HG03139 (cell line): ENCODE results near the gene VN1R5.
"Not testable (repeated sequence)": the region's sequence is repeated elsewhere in the genome, so short reads cannot be mapped to it uniquely, and the experiment has no call there.

Experiments used
- ATAC-seq: cut with Tn5 transposase; IDR thresholded peaks from one replicate; pipeline ENCODE4 v1.9.1; 2021; ENCODE audit not compliant: unreplicated experiment

Gene VN1R5

DNA sequence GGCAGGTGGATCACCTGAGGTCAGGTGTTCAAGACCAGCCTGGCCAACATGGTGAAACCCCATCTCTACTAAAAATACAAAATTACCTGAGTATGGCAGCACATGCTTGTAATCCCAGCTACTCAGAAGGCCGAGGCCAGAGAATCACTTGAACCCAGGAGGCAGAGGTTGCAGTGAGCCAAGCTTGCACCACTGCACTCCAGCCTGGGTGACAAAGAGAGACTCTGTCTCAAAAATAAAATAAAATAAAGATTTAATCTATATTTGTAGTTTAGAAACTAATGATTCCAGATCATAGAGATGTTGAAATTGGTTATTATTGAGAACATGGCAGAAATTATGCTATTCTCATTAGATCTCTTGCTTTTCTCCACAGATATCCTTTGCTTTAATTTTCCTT, at the start of gene VN1R5:
Gene VN1R5 (plus strand): TSS at position 301 of the 400 bp plus-strand sequence.
- not testable (repeated sequence) for ATAC-seq

DNA sequence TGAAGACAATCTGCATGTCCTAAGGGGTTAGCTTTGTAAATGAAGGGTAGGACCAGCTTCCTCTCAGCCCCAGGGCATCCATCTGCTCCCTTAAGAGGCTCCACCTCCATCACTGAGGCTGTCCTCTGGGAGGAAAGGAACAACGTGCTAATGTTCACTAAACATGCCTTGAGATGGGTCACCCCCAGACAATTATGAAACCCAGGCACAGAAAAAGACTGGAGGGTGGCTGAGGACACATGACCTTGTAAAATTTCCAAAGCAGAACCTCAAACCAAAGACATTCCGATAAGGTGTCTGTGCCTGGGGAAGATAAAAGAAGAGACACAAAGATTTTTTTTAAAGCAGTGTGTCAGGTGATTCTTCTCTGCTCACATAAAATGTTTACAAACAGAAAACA, 46.5 kb upstream of the VN1R5 start:
- no peak for ATAC-seq

DNA sequence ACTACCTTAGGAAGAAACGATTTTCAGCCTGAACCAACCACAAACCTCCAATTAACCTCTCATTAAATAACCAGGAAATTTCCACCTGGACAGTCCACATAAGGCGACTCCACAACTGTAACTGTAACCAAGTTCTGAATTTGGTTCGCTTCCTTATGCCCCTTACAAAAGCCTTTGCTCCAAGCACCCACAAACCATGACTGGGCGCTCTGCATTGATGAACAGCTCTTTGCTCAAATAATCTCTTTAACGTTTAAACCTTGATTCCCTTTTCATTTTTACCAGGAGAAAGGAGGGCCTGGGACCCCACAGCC, 45.9 kb upstream of the VN1R5 start:
- ATAC-seq, result peak; percentile 1

DNA sequence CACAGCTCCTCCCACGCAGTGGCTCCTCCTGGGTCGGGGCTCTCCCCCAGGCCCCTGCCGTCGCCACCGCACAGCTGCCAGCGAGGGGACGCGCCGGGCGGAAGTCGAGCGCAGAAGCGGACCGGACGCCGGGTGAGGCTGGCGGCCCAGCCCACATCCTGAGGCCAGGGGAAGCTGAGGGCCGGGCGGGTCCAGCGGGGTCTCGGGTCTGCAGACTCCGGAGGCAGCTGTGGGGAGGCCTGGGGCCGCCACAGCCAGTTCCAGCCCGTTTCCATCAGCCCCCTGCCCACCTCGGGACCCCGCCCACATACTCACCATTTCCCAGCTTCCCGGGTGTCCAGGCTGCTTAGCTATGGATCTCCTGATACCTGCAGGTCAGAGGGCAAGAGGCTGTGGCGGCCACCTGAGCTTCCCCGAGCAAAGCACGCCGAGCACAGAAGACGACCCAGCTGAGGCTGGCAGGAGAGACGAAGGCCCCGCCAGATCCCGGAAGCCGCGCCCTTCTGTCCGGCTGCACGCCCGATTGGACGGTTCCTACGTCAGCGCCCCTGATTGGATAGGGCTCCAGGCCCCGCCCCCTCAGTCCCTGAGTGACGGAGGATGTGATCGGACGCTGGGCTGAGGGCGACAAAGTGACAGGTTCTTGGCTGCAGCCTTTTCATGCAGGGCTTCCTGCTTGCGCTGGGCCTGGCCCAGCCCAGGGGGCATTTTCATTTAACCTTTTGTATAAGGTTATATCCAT, 45.3 kb upstream of the VN1R5 start:
- ATAC-seq, result peak; percentile 89

DNA sequence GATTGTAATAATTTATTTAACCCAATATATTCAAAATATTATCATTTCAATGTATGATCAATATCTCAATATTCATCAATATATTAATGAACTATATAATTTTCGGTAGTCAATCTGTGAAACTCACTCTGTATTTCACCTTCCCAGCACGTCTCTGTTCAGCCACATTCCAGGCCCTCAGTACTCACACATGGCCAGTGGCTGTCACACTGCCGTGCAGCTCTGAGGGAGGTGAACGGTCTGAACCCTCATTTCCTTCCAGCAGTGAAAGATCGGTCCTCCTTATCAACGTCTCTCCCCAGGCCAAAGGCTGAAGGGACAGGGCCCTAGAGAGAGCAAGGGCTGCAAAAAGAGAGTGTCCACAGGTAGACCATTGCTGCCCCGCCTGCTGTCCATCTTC, 44.5 kb upstream of the VN1R5 start:
- no peak for ATAC-seq

DNA sequence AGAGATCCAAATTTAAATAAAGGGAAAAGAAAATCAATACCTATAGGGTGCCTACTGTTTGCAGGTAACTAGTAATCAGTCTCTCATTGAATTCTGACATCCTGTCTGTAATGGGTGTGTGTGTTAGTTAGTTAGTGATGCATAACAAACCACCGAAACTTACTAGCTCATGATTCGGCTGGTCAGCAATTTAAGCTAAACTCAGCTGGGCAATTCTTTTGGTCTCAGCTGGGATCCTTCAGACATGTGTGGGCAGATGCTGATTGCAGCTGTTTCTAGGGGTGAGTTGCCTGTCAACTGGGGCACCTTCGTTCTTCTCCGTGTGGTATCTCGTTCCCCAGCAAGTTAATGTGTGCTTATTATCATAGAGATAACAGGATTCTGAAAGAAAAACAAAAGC, 43.9 kb upstream of the VN1R5 start:
- ATAC-seq, result peak; percentile 52

DNA sequence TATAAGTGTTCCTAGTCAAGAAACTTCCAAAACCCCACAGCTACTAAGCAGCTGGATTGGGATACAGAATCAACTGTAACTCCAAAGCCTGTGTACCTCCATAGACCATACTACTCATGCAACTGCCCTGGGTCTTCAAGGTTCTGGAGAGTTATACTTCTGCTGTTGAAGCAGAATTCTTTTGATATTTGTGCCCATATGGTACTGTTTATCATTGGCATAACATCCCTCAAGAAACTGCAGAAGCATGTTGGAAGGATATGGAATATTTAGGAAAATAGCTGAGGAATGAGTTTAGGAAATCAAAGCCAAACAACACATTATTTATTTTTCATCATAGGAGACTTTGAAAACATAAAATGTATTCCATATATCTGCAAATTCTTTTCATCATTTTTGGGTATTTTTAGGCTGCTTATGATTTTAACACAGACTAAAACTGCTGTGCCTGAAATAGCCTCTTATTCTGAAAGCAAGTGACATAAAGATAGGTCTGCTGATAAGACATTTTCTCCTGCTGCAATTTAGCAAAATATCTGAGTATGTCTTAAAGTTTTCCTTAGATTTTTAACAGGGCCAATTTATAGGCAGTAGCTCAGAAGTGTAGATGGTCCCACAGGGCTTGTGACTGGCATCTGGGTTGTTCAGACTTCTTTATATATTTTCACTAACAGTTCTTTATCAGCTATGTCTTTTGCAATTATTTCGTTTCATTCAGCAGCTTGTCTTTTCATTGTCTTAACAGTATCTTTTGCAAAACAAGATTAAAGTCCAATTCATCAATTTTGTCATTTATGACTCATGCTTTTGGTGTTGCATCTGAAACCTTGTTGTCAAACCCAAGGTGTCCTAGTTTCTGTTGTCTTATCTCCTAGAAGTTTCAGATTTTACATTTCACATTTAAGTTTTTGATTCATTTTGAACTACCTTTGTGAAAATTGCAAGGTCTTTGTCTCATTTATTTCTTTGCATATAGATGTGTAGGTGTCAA, 43.0 kb upstream of the VN1R5 start:
- no peak for ATAC-seq

DNA sequence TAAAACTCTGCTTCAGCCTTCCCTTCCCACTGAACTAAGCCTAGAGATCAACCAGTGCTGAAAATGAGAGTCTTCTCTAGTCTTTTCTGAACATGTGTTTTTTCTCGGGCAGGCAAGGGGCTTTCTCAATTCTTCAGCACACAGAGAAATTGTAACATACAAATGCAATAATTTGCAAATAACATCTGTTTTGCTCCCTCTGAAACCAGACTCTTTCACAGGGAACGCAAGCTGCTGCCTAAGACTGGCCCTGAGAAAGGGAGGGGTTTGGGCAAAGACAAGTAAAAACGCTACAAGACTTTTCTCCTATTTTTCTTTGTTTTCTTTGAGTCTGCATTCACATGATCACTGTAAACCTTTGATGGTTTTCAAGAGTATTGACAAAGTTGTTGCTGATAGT, 39.6 kb upstream of the VN1R5 start:
- no peak for ATAC-seq

DNA sequence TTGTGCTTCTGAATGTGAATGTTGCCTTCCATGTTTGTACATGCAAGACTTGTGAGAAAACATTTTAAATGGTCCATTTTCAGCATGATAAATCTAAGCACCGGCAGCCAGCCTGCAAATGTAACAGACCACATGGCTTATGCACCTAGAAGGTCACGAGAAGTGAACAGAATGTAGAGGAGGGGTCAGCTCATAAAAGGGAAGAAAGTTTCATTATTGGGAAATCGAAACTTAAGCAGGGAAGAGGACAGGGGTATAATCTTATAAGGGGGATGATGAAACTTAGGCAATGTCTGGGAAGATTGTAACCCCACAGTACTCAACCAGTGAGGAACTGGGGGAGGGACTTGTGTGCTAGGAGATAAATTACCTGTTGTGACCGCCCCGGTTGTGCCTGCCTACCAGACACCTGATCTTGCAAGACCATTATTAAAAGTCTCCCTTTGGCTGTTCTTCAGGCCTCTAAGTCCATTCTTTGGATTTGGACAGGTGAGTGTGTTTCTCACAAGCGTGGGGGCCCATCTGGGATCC, 37.7 kb upstream of the VN1R5 start:
- ATAC-seq, result no peak

DNA sequence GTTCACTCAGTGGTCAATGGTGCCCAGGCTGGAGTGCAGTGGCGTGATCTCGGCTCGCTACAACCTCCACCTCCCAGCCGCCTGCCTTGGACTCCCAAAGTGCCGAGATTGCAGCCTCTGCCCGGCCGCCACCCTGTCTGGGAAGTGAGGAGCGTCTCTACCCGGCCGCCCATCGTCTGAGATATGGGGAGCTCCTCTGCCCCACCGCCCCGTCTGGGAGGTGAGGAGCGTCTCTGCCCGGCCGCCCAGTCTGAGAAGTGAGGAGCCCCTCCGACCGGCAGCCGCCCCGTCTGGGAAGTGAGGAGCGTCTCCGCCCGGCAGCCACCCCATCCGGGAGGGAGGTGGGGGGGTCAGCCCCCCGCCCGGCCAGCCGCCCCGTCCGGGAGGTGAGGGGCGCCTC, 35.6 kb upstream of the VN1R5 start:
- ATAC-seq, result not testable (repeated sequence)

DNA sequence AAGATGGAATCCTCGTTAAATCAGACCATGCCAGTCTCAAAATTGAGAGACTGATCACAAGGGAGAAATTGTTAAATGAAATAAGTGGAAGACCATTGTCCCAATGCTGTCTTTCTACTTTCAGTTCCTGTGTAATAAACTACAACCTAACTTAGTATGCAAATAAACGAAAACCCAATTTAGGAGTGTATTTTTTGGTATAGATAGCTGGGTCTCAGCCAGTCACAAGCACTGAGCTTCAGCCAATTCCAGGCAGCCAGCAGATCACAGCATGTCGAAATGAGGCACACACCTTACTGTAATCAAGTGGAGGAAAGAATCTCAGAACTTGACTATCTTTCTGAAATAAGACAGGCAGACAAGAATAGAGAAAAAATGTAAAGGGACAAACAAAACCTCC, 33.0 kb upstream of the VN1R5 start:
- ATAC-seq, result no peak

DNA sequence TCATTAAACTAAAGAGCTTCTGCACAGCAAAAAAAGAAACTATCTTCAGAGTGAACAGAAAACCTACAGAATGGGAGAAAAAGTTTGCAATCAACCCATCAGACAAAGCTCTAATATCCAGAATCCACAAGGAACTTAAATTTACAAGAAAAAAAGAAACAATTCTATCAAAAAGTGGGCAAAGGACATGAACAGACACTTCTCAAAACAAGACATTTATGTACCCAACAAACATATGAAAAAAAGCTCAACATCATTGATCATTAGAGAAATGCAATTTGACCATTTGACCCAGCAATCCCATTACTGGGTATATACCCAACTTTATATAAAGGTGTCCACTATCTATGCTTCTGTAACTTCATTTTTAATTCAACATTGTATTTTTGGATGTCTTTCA, 31.1 kb upstream of the VN1R5 start:
- no peak for ATAC-seq

DNA sequence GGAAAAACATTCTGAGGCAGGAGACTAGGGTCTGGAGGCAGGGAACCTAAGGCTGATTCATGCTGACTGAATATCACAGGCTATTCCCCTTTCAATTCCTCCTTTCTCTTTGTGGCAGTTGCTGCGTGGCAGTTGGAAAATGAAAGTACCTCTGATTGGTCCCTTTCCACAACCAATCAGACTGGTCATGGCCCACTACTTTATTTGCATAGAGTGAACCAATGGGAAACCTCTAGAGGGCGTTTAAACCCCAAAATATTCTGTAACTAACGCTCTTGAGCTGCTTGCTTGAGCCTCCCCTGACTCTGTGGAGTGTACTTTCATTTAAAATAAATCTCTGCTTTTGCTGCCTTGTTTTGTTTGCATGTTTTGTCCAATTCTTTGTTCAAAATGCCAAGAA, 27.7 kb upstream of the VN1R5 start:
- no peak for ATAC-seq

DNA sequence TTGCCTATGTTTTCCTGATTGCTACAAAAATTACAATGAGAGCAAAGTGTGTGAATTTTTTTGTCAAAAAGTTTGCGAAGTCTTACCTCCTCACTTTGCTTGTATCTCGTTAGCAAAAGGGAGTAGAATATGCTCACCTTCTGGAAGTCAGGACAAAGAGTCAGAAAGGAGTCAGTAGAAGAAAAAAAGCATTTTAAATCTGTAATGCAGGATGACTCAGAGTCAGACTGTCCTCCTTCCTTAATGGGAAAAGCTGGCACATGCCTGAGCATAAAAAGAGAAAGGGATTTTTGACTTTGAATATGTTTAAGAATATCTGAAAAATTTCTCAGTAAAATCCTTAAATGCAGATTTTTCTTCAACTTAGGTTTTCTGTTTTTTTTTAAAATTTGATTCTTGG, 14.2 kb upstream of the VN1R5 start:
- ATAC-seq, result no peak

DNA sequence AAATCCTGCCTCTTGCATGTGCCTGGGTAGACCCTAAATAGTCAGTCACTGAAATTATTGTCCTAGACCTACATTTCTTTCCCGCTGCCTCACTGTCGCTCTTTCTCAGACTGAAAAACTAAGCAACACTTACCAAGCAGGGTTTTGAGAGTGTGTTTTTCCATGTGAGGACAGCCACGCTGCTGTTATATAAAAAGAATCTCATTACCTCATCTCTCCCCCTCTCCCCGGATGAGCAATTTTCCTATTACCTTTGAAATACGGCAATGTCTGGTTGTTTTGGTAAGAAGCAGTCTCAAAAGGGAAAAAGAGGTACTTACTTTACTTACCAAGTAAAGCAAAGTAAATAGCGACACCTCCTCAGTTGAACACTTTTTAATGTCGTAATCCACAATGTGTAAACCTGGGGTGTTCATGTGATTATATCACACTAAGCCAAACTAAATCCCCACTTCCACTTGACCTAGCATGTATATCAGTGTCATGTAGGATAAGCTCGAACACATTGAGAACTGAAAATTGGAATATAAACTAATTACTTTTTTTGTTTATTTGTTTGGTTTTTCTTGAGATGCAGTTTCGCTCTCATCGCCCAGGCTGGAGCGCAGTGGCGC, 12.2 kb upstream of the VN1R5 start:
- ATAC-seq, result no peak

DNA sequence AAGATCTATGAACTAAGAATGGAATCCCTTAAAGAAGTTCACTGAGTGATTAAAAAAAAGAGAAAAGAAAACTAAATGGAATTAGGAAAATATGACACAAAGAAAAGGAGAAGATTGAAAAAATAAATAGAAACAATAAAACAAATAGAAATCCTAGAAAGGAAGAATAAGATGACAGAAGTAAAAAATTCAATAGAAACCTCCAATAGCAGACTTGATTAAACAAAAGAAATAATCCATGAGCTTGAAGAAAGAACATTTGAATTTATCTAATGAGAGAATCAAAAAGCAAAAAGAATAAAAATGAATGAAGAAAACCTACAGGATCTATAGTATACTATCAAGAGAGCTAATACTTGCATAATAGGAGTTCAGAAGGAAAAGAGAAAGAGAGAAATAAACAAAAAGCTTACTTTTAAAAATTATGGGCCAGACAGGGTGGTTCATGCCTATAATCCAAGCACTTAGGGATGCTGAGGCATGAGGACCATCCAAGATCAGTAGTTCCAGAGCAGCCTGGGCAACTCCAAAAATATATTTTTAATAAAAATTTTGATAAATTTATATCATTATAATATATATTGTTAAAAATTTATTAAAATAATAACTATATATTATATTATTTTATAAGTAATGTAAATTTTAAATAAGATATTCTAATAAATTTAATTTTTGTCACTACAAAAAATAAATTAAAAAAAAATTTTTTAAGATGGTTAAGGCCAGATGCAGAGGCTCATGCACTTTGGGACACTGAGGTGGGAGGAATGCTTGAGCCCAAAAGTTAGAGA, 9.4 kb upstream of the VN1R5 start:
- no peak for ATAC-seq

DNA sequence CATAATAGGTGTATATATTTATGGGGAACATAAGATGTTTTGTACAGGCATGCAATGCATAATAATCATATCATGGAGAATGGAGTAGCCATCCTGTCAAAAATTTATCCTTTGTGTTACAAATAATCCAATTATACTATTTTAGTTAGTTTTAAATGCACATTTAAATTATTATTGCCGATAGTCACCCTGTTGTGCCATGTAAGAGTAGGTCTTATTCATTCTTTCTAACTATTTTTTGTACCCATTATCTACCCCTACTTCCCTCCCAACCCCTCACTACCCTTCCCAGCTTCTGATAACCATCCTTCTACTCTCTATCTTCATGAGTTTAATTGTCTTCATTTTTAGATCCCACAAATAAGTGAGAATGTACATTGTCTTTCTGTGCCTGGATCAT, 8.3 kb upstream of the VN1R5 start:
- no peak for ATAC-seq

DNA sequence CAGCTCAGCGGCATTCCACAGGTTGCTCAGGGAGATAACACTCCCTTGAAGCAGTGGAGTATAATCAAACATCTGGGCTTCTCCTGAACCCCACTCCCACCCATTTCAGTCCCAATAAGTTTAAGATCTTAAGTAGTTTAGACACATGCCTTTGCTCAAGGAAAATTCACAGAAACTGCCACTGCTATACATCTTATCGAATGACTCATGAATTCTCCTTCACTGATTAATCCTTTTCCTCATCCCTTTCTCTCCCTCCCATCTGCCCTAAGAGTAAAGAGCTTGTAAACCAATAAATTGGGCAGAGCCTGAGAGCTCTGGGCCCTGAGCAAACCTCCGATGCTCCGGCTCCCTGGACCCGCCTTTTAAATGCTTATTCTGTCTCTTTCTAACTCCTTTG, 10.2 kb downstream of the VN1R5 start:
- ATAC-seq, result no peak

DNA sequence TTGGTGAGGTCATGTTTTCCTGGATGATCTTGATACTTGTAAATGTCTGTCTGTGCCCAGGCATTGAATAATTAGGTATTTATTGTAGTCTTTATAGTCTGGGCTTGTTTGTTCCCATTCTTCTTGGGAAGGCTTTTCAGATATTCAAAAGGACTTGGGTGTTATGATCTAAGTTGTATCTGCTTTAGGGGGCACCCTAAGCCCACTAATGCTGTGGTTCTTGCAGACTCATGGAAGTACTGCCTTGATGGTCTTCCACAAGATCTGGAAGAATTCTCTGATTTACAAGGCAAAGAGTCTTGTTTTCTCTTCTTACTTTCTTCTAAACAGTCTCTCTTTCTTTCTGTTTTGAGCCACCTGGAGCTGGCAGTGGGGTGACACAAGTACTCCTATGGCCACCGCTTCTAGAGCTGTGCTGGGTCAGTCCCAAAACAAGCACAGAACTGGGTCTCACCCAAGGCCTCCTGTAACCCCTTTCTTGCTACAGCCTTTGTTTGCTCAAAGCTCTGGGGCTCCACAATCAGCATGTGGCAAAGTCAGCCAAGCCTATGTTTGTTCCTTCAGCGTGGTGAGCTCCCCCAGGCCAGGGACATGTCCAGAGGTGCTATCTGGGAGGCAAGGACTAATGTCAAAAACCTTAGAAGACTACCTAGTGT, 12.6 kb downstream of the VN1R5 start:
- ATAC-seq, result no peak

DNA sequence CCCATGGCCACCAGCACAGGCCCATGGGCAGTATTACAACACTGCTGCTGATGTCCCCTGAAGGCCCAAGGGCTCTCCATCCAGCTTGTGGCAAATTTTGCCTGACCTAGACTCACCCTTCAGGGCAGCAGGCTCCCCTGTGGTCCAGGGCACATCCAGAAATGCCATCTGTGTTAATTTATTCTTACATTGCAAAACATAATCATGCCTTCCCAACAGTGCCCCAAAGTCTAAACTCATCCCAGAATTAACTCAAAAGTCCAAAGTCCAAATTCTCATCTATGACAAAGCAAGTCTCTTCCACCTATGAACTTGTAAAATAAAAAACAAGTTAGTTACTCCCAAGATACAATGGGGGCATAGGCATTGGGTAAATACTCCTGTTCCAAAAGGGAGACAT, 13.3 kb downstream of the VN1R5 start:
- ATAC-seq, result no peak
